RWPE2 (cell line): ENCODE results near the gene RERE.

Experiments used
- ATAC-seq: fragments of 200-7000 bp; cut with Tn5 transposase; 3 replicates; pipeline ENCODE4 v1.9.1; 2021; ENCODE audit warnings: low read depth
- DNase-seq: peaks from one replicate; pipeline ENCODE4 v3.0.0-alpha.2; 2020; ENCODE audit warnings: low spot score
- H3K27ac ChIP-seq: fragments of 450-650 bp; 2 replicates; pipeline ENCODE4 v1.5.1; 2017; ENCODE audit warnings: mild to moderate bottlenecking; ENCODE audit not compliant: poor library complexity, severe bottlenecking
- H3K27me3 ChIP-seq: fragments of 250-450 bp; sonication (Bioruptor Pico); 2 replicates; pipeline ENCODE4 v1.5.1; 2021; ENCODE audit warnings: mild to moderate bottlenecking, moderate library complexity; ENCODE audit not compliant: insufficient read depth, poor library complexity, severe bottlenecking
- H3K36me3 ChIP-seq: fragments of 250-450 bp; sonication (Bioruptor Pico); 2 replicates; pipeline ENCODE4 v1.5.1; 2020; ENCODE audit warnings: low read depth, mild to moderate bottlenecking, moderate library complexity
- H3K4me1 ChIP-seq: fragments of 250-450 bp; sonication (Bioruptor Pico); 2 replicates; pipeline ENCODE4 v1.5.1; 2021; ENCODE audit warnings: mild to moderate bottlenecking, moderate library complexity; ENCODE audit not compliant: insufficient read depth, poor library complexity, severe bottlenecking
- H3K4me3 ChIP-seq: fragments of 250-450 bp; sonication (Bioruptor Pico); 2 replicates; pipeline ENCODE4 v1.5.1; 2021; ENCODE audit warnings: mild to moderate bottlenecking, moderate library complexity; ENCODE audit not compliant: severe bottlenecking
- H3K9me3 ChIP-seq: fragments of 250-450 bp; sonication (Bioruptor Pico); 2 replicates; pipeline ENCODE4 v1.5.1; 2021; ENCODE audit warnings: mild to moderate bottlenecking, moderate library complexity; ENCODE audit not compliant: severe bottlenecking
- TF ChIP-seq, protein P1 (sequence below): fragments of 450-650 bp; IDR thresholded peaks from one replicate; pipeline ENCODE4 v1.5.1; 2017; ENCODE audit warnings: mild to moderate bottlenecking, moderate library complexity; ENCODE audit not compliant: poor library complexity, severe bottlenecking

Gene RERE

DNA sequence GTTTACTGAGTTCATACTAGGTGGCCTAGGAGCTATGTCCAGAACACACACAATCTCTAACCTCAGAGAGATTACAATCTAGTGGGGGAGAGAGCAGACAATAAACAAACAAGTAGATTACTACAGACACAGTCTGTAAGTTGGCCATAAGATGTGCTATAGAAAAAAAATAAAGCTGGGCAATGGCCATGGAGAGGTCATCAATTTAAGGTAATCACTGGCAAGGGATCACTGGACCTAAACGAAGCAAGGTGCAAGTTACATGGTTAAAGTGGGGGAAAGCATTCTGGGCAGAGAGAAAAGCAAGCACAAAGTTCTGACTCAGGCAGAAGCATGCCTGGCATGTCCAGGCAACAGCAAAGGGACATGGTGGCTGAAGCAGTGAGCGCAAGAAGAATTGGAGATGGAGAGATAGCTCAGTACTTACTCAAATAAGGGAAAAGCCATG is 147.0 kb downstream of the RERE start:
- H3K4me3 ChIP-seq: no peak overlapping the region

DNA sequence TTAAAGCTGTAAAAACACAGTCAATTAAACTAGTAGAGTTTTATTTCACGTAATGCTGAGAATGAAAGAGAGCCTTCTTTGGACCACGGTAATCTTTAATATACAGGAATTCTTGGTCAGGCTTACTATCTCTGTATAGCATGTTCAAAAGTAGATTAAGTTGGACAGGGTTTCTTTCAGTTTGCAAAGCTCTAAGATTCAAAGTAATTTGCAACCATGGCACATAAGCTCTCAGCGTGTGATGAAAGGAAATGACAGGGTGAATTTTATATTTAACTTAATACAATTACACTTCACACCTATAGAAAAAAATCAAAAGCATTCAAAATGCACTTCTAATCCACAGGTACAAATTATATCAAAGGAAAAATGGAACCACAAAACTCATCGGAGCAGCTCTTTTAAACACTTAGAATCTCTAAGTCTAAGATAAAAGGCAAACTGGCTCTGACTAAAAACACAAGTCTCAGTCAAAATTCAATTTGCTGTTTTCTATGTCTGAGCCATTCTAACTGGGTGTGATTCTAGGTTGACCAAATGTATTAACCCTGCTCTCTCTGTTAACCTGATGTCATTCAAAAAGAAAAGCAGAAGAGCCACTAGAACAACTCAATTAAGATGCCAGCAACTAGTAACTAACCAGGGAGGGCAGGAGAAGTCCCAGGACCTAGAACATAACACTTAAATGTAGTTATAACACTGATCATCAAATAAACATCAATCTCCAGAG is 147.7 kb downstream of the RERE start:
- Histone ChIP-seq H3K9me3 (no peaks in the 10 kb centered on the region), H3K27me3 (no peaks in the 10 kb centered on the region), H3K4me1 (peaks cover 12% of the 10 kb centered on the region), H3K4me3 (no peak overlapping the region), H3K36me3 (no peaks in the 10 kb centered on the region), H3K27ac (no peak overlapping the region)
- TF ChIP-seq, protein P1, sequence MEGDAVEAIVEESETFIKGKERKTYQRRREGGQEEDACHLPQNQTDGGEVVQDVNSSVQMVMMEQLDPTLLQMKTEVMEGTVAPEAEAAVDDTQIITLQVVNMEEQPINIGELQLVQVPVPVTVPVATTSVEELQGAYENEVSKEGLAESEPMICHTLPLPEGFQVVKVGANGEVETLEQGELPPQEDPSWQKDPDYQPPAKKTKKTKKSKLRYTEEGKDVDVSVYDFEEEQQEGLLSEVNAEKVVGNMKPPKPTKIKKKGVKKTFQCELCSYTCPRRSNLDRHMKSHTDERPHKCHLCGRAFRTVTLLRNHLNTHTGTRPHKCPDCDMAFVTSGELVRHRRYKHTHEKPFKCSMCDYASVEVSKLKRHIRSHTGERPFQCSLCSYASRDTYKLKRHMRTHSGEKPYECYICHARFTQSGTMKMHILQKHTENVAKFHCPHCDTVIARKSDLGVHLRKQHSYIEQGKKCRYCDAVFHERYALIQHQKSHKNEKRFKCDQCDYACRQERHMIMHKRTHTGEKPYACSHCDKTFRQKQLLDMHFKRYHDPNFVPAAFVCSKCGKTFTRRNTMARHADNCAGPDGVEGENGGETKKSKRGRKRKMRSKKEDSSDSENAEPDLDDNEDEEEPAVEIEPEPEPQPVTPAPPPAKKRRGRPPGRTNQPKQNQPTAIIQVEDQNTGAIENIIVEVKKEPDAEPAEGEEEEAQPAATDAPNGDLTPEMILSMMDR: no peak
- DNase-seq (no peak), ATAC-seq (no peak)

More for the DNA sequence above, 147.0 kb downstream of the RERE start:
- TF ChIP-seq, protein P1: no peak
- DNase-seq (no peak), ATAC-seq (no peak)
- H3K27me3 ChIP-seq: no peaks in the 10 kb centered on the region
- peaks cover 15% of the 10 kb centered on the region for H3K4me1 ChIP-seq
- no peaks in the 10 kb centered on the region for H3K36me3 ChIP-seq
- H3K9me3 ChIP-seq: no peaks in the 10 kb centered on the region
- no peak overlapping the region for H3K27ac ChIP-seq

DNA sequence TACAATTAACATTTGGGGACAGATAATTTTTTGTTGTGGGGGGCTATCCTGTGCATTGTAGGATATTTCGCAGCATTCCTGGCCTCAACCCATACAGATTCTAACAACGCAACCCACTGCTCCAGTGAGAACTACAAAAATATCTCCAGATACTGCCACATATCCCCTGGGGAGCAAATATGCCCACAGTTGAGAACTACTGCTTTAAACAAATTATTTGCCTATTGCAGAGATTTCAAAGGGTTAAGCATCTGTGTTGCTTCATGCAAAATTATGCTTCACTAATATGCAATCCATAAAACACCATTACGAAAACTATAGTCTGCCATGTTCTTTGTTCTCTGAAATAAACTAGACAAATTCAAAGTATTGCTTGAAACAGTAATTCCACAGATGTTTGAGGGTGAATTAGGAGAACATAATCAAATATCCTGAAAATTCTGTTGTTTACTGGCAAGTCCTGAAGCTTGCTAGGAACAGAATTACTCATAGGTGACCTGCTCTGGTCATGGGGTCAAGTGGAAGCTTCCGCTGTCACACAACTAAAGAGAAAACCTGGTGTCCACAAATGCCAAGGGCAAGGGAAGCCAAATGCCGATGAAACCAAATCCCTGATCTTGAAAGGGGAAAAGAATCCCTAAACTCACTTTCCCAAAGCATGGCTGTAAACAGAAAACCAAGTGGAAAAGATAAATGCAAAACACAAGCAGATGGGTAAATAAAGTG is 149.4 kb downstream of the RERE start:
- no peak overlapping the region for H3K4me3 ChIP-seq
- no peak for DNase-seq
- no peaks in the 10 kb centered on the region for H3K9me3 ChIP-seq
- peaks cover 19% of the 10 kb centered on the region for H3K4me1 ChIP-seq
- no peak for ATAC-seq
- H3K27me3 ChIP-seq: no peaks in the 10 kb centered on the region
- no peak overlapping the region for H3K27ac ChIP-seq
- TF ChIP-seq, protein P1: no peak
- no peaks in the 10 kb centered on the region for H3K36me3 ChIP-seq

DNA sequence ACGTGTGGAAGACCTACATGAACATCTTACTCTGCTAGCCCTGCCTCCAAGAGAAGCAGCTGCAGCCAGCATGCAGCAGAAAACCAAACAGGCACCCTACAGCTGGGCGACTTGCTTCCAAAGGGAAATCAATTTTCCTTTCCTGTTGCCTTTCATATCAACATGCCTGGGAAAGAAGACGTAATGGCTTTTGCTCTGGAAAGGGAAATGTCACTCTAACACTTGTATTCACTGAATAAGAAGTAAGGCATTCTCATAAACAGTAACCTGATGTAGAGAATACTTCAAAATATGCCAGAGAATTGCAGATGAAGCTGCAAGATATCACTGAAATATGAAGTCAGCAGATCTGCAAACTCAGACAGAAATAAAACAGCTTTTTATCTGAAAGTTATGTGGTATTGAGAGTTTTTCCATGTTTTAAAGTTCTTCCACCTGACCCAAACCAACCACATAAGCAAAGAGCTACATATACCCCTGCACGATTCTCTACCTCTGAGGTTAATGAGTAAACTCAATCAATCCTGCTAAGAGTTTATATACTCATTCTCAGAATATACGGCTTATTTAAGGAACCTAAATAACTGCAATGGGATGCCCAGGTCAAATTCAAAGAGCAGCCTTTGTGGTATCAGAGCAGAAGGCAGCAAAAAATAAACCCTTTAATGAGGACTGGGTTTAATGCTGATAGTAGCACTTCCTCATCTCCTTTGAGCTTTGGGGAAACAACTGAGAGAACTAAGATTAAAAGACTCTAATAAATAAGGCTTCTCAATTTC is 150.9 kb downstream of the RERE start:
- Histone ChIP-seq H3K4me3 (no peak overlapping the region), H3K36me3 (no peaks in the 10 kb centered on the region), H3K27ac (no peak overlapping the region), H3K9me3 (no peaks in the 10 kb centered on the region), H3K4me1 (peaks cover 32% of the 10 kb centered on the region), H3K27me3 (no peaks in the 10 kb centered on the region)
- ATAC-seq (no peak), DNase-seq (no peak)
- TF ChIP-seq, protein P1: no peak
